ENCODE results near the gene PTPRM.
A peak's percentile ranks its signal among the peaks of the same experiment; 100 is the strongest.

The PTPRM gene

GRCh38 chr18:8381821-8382459 lies 814.8 kb downstream of the PTPRM start:
- DNase-seq = no peak

GRCh38 chr18:8385400-8385799 lies 818.3 kb downstream of the PTPRM start:
- no peak for DNase-seq

- peak; percentile 8 for DNase-seq
Measured at GRCh38 chr18:8386669-8387380, 819.7 kb downstream of the PTPRM start.

GRCh38 chr18:8389391-8390340 lies 822.5 kb downstream of the PTPRM start:
- DNase-seq = peak; percentile 25

- no peak for DNase-seq
Measured at GRCh38 chr18:8391068-8391467, 824.0 kb downstream of the PTPRM start.

GRCh38 chr18:8396254-8396653 lies 829.1 kb downstream of the PTPRM start:
- DNase-seq = no peak

- DNase-seq = no peak
Measured at GRCh38 chr18:8397034-8397433, 829.9 kb downstream of the PTPRM start.

GRCh38 chr18:8399138-8399537 lies 832.0 kb downstream of the PTPRM start:
- no peak for DNase-seq

GRCh38 chr18:8400193-8400752 lies 833.2 kb downstream of the PTPRM start:
- no peak for DNase-seq

GRCh38 chr18:8400825-8401224 lies 833.7 kb downstream of the PTPRM start:
- DNase-seq = no peak

- no peak for DNase-seq
Measured at GRCh38 chr18:8401606-8402005, 834.5 kb downstream of the PTPRM start.

GRCh38 chr18:8402237-8402636 lies 835.1 kb downstream of the PTPRM start:
- no peak for DNase-seq

- DNase-seq = no peak
Measured at GRCh38 chr18:8403713-8404112, 836.6 kb downstream of the PTPRM start.

- no peak for DNase-seq
Measured at GRCh38 chr18:8406186-8406867, 839.2 kb downstream of the PTPRM start.

- DNase-seq = no peak
Measured at GRCh38 chr18:8406868-8407250, 839.7 kb downstream of the PTPRM start.

GRCh38 chr18:8409151-8409550 lies 842.0 kb downstream of the PTPRM start:
- DNase-seq = no peak

- DNase-seq = no peak
Measured at GRCh38 chr18:8411492-8411891, 844.4 kb downstream of the PTPRM start.

- DNase-seq = no peak
Measured at GRCh38 chr18:8412117-8412516, 845.0 kb downstream of the PTPRM start.

- no peak for DNase-seq
Measured at GRCh38 chr18:8413189-8413588, 846.1 kb downstream of the PTPRM start.

- no peak for DNase-seq
Measured at GRCh38 chr18:8413751-8414150, 846.6 kb downstream of the PTPRM start.

GRCh38 chr18:8416212-8417019 lies 849.3 kb downstream of the PTPRM start:
- DNase-seq = no peak

GRCh38 chr18:8422391-8422790 lies 855.3 kb downstream of the PTPRM start:
- no peak for DNase-seq
